Ammon's horn (tissue), 1 donor: Measurements from ENCODE around the gene HRAS.
A peak's percentile ranks its signal among the peaks of the same experiment; 100 is the strongest.
"Not testable (repeated sequence)": the region's sequence is repeated elsewhere in the genome, so short reads cannot be mapped to it uniquely, and the experiment has no call there.

Experiments
- DNase-seq: peaks from one replicate; pipeline ENCODE4 v3.0.0-alpha.2; 2016; ENCODE audit warnings: low spot score

Gene HRAS

DNA sequence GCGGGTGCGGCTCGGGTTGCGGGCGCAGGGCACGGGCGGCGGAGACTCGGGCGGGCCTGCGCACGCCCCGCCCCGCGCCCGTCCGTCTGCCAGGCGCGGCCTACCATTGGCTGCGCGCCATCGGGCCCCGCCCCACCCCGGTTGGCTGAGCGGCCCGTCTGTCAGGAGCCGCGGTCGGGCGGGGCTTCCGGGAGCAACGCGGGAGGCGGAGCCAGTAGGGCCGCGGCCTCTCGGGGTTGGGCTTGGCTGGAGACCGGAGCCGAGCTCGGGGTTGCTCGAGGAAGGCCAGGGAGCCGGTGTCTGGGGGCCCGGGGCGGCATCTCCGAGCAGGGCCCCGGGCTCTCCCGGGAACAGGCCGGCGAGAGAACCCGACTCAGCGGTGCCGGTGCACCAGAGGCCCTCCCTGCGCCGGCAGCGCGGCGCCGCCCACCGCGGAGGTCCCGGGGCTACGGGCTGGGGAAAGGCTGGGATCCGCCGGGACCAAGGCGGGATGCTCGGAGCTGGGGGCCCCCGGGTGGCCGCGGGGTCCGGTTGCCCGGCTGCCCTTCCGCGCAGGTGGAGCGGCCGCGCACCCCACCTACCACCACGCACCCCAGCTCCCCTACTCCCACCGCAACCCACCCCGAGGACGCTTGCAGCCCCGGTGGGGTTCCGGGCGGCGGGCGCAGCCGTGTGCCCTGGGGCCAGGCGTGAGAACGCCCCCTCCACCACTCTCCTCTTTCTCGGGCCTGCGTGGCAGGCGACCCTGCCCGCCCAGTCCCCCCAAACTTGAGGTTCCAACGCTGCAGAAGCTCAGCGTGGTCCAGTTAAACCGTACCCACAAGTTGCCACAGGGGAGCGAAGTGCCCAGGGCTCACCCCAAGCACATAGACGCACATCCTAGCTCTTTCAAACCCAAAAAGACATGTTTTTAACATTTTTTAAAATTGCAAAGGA, at the start of gene HRAS:
Gene HRAS (minus strand): TSS at position 58 of the 936 bp plus-strand sequence.
- DNase-seq: peak; percentile 96

DNA sequence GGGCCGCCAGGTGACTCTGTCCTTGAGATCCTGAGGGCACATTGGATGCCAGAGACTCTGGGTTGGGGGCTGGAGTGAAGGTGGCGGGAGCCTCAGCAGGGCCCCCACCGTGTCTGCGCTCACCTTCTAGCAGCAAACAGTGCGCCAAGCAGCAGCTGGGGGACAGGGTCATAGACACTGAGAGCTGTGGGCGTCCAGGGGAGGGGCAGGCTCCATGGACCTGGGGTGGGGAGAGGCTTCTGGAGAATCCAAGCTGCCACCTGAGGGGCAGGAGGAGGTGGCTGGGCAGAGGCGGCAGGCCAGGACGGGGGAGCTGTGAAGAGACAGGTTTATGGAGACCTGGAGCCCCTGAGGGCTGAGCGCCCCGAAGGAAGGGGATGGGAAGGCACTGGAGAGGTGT, 48.9 kb upstream of the HRAS start:
- no peak for DNase-seq

GRCh38 chr11:581752-582151, 46.4 kb upstream of the HRAS start:
- peak; percentile 52 for DNase-seq

GRCh38 chr11:581342-581741, 46.0 kb upstream of the HRAS start:
- no peak for DNase-seq

GRCh38 chr11:579830-580601, 44.6 kb upstream of the HRAS start:
- no peak for DNase-seq

DNA sequence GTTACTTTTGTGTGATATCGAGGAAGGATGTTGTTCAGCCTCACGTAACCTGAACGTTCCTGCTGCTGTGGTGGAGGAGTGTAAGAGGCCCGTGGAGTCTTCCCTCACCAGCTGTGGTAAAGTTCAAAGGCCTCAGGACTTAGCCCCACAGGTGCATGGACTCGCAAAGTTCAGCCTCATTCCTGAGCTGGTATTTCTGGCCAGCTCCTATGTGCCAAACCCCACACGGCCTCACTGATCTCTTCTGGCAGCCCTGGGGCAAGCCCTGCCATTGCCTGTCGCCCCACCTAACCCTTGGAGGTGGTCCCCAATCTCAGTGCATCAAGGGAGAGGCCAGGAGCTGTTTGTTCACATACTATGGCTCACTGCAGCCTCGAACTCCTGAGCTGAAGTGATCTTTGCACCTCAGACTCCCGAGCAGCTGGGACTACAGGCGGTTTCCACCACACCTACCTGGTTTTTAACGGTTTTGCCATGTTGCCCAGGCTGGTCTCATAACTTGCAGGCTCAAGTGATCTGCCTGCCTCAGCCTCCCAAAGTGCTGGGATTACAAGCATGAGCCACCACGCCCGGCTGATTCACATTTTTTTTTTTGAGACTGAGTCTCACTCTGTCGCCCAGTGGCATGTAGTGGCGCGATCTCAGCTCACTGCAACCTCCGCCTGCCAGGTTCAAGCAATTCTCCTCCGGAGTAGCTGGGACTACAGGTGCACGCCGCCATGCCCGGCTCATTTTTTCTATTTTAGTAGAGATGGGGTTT, 43.1 kb upstream of the HRAS start:
- no peak for DNase-seq

DNA sequence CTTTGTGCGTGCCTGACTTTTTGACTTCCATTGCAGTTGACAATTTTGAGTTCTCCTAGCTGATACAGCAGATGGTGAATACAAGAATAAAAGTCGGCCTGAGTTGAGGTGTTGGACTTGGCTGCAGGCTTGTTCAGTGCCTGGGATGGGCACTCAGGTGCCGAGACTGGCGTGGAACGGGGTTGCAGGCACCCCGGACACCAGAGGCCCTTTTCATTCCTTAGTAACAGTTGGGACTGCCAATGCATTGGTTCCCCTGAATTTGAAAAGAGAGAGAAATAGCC, 42.2 kb upstream of the HRAS start:
- DNase-seq: no peak

DNA sequence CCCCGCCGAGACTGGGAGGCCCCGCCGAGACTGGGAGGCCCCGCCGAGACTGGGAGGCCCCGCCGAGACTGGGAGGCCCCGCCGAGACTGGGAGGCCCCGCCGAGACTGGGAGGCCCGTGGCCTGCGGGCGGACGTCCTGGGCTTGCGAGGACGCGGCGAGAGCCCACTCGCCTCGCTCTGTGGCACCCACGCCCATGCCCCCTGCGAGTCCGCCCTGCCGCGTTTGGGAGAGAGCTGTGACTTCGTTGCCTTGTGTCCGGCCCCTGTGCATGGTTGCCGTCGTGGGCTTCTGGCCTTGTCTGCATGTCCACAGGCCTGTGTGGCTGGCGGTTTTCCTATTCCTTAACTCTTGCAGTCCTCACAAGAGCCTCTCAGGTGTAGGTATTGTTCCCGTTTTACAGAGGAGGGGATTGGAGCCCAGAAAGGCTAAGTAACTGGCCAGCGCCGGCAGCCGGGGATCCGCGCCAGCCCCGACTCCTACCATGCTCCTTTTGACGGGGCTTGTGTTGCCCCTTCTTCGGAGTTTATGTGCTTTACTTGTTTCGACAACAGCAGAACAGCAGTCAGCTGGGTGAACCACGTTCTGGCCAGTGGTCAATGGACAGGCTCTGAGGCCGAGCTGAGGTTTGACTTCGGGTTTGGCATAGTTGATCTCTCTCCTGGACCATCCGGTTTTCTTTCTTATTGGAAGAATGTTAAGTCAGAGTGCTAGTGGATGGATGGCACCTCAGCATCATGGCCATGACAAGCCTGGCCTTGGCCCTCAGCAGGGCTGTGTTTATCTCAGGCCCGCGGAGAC, 41.6 kb upstream of the HRAS start:
- no peak for DNase-seq

DNA sequence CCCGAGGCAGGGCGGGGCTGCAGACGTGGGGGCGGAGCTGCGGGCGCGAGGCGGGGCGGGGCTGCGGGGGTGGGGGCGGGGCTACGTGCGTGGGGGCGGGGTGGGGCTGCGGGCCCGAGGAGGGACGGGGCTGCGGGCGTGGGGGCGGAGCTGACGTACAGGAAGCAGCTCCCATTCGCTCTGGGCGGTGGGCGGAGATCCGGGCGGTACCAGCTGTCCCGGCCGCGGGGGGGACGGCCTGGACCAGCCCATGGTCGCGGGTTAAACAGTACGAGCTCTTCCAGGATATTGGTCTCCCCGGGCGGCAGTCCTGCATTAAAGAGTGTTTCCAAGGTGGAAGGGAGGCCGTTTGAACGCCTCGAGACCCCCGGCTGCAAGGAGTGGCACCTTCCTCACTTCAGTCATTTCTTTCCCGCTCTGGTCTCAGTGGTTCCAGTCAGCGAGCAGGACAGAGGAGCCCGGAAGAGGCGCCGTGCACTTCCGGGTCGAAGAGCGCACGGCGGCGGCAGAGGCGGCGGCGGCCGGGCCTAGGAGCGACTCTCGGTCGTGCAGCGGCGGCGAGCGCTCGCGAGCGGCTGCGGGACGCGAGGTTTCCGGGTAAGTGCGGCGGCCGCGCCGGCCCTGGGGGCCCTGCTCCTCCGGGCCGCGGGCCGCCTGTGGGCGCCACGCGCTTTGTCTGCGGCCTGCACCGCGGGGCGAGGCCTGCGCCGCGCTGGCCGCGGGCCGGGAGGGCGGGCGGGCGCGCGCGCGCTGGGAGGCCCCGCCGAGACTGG, 40.8 kb upstream of the HRAS start, which contains the start of gene PHRF1:
Gene PHRF1 (plus strand): TSS at position 475 of the 773 bp plus-strand sequence. CDS start 5,043 bp downstream, outside the sequence.
- peak; percentile 98 for DNase-seq

DNA sequence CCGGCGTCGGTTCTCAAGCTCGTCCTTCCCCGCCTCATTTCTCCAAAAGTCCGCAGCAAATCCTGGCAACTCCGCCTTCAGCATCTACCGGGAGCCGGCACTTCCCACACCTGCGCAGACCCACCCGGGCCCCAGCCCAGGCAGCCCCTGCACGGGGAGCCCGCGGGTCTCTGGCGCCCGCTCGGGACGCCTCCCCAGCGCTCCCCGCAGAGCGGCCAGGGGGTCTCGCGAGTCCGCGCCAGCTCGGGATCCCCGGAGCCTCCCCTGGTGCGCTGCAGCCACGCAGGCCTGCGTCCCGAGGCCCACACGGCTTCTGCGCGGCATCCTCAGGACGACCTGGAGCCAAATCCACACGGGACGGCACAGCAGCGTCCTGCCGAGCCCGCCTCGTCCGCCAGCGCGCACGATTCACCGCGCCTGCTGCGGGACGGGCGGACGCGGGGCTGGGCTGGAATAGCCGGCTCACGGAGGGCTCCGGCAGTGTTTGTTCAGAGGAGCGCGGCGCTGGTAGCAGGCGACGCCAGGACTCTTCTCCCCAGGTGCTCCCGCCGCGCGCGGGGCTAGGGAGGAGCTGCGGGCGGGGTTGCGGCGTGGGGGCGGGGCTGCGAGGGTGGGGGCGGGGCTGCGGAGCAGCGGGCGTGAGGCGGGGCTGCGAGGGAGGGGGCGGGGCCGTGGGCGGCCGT, 40.1 kb upstream of the HRAS start:
- no peak for DNase-seq

DNA sequence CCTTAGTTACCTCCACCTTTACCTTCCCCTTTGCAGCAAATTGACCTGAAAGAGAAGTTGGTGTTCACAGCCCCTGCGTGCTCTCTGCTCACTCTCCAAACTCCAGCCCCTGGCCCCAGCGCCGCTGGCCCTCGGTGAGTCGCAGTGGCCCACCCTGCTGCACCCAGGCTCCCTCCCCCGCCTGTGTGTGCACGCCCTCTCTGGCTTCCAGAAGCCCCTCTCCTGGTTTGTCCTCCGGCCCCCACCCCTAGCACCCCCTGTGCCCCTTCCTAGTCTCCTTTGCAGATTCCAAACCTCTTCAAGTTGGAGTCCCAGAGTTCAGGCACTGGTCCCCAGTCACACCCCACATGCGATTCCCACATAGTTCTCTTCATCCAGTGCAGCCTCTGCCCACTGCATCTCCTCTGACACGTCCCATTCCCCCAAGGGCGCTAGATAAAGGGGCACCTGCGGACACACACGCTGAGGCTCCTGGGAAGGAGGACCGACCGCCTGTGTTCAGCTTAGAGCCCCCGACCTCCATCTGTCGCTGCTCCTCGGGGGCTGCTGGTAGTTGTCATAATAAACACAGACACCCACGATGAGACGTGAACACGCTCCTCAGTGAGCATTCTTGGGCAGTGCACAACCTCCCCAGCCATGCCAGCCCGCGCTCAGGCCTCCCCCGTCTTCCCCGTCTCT, 39.4 kb upstream of the HRAS start:
- no peak for DNase-seq

- not testable (repeated sequence) for DNase-seq
Measured at GRCh38 chr11:574031-574570, 38.7 kb upstream of the HRAS start.

DNA sequence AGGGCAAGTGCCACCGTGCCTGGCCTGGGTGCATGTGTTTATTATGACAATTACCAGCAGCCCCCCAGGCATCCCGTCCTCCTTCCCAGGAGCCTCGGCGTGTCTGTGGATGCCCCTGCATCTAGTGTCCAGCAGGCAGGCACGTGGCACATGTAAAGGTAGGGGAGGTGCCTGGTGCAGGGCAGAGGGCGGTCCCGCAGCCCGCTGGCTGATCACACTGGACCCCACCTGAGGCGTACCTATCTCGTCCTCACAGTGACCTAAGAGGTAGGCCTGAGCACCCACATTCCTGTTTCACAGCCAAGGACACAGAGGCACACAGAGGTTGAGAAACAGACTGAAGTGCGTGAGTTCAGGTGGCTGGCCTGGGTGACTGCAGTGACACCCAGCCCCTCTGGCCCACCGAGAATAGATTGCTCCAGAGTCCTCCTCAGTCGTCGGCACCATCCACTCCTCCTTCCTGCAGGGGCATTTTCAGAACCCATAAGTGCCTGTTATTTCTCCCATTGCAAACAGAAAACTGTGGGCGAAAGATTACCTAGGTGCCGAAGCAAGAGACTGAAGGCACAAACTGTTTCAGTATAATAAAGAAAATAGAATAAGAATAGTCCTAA, 37.9 kb upstream of the HRAS start:
- no peak for DNase-seq

DNA sequence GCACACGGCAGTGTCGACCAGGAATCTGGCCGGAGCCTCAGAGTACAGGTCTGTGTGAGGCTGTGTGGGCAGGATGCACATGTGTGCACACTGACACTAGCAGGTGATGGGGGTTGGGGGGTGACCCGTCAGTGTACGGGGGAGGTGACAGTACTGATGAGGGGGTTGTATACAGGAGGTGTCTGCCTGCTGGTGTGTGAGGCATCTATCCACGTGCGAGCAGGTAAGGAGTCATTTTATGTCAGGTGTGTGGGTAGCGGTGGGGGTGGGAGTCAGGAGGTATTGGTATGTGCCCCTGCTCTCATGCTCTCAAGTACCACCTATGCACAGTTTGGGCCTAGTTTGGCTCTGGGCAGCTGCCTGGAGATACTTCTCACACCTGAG, 36.4 kb upstream of the HRAS start:
- DNase-seq: no peak

DNA sequence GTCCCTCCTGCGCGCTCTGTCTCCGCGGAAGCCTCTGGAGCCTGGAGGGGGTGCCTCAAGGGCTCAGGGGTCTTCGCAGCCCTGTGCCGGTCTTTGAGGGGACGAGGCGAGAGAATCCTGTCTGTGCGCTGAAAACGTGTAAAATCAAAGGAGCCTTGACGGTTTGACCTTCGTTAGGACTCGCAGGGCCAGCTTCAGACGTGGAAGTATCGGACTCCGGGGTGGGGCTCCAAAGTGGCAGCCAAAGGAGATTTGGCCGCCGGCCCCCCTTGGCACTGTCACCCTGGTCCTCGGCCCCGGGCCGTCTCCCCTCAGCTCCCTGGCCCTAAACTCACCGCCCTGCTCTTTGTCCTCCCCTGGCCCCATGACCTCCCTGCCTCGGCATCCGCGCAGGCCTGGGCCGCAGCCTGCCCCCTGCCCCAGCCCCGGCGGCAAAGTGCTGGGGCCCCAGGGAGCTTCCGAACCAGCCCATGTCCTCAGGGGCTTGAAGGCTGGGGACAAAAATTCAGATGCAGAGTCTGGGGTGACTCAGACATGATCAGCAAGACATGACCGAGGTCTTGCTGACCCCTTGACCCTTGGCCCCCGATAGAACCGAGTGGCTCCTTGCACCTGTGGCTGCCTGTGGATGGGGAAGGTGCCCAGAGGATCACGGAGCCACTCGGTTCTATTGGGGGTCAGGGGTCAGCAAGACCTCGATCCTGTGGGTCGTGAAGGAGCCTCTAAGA, 33.9 kb upstream of the HRAS start:
- no peak for DNase-seq

GRCh38 chr11:568306-569157, 33.2 kb upstream of the HRAS start:
- DNase-seq: peak; percentile 92

- DNase-seq: no peak
Measured at GRCh38 chr11:567629-568292, 32.4 kb upstream of the HRAS start.
